Epithelial cell of esophagus (primary cell): Measurements from ENCODE around the gene TMEM145.
"Not testable (repeated sequence)": the region's sequence is repeated elsewhere in the genome, so short reads cannot be mapped to it uniquely, and the experiment has no call there.

ENCODE experiments used
- DNase-seq: peaks from one replicate; pipeline ENCODE4 v3.0.0; 2010; ENCODE audit warnings: low read depth
- H3K4me3 ChIP-seq: 2 replicates; pipeline ENCODE4 v1.5.1; 2011; ENCODE audit warnings: mild to moderate bottlenecking, low read length, control low read depth
- TF ChIP-seq, protein P1 (sequence below): IDR thresholded peaks from 2 replicates; pipeline ENCODE4 v1.5.1; 2011; ENCODE audit warnings: low read depth, mild to moderate bottlenecking, low read length, control low read depth, inconsistent platforms; ENCODE audit not compliant: insufficient read depth; ENCODE audit errors: missing control alignments

The TMEM145 gene

DNA sequence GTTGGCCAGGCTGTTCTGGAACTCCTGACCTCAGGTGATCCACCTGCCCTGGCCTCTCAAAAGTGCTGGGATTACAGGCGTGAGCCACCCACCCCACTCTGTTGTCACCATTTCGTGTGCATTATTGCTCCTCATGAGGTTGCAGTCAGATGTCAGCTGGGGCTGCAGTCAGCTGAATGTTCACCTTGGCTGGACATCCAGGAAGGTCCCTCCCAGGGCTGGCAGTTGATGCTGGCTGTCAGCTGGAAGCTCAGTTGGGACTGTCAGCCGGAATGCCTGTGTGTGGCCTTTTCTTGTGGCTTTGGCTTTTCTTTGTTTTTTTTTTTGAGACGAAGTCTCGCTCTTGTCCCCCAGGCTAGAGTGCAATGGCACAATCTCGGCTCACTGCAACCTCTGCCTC, 18.9 kb downstream of the TMEM145 start:
- H3K4me3 ChIP-seq, result no peak overlapping the region
- no peak for DNase-seq
- TF ChIP-seq, protein P1, sequence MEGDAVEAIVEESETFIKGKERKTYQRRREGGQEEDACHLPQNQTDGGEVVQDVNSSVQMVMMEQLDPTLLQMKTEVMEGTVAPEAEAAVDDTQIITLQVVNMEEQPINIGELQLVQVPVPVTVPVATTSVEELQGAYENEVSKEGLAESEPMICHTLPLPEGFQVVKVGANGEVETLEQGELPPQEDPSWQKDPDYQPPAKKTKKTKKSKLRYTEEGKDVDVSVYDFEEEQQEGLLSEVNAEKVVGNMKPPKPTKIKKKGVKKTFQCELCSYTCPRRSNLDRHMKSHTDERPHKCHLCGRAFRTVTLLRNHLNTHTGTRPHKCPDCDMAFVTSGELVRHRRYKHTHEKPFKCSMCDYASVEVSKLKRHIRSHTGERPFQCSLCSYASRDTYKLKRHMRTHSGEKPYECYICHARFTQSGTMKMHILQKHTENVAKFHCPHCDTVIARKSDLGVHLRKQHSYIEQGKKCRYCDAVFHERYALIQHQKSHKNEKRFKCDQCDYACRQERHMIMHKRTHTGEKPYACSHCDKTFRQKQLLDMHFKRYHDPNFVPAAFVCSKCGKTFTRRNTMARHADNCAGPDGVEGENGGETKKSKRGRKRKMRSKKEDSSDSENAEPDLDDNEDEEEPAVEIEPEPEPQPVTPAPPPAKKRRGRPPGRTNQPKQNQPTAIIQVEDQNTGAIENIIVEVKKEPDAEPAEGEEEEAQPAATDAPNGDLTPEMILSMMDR, result no peak

GRCh38 chr19:42333018-42333417, 19.9 kb downstream of the TMEM145 start:
- TF ChIP-seq, protein P1, result no peak
- no peak for DNase-seq
- H3K4me3 ChIP-seq, result no peak overlapping the region

GRCh38 chr19:42333975-42334696, 21.0 kb downstream of the TMEM145 start:
- TF ChIP-seq, protein P1, result no peak
- DNase-seq, result no peak
- H3K4me3 ChIP-seq, result no peak overlapping the region

- DNase-seq, result no peak
- TF ChIP-seq, protein P1, result no peak
- H3K4me3 ChIP-seq, result no peak overlapping the region
These were observed 21.7 kb downstream of the TMEM145 start for GRCh38 chr19:42334697-42335373.

DNA sequence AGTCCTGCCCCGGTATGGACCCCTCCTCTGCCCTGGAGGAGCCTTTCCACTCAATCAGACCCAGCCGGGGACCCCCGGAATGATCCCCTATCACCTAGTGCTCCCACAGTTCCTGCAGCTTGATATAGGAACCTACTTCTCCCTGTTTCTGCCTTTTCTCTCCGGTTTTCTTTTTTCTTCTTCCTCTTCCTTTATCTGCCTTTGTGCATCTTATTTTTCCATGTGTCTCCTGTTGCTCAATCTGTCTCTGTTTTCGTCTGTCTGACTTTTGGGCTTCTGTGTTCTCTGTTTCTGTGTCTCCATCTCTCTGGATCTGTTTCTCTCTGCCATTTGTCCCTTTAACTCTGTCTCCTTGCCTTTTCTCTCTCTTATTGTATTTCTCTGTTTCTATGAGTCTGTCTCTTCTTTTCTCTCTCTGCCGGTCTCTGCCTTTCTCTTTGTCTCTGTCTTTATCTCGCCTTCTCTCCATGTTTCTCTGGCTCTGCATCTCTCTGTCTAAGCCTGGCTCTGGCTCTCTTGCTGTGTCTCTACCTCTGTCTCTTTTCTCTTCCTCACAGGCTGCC, 22.3 kb downstream of the TMEM145 start:
- no peak overlapping the region for H3K4me3 ChIP-seq
- no peak for DNase-seq
- TF ChIP-seq, protein P1, result no peak

GRCh38 chr19:42335971-42336370, 22.9 kb downstream of the TMEM145 start:
- TF ChIP-seq, protein P1, result no peak
- no peak overlapping the region for H3K4me3 ChIP-seq
- DNase-seq, result no peak

DNA sequence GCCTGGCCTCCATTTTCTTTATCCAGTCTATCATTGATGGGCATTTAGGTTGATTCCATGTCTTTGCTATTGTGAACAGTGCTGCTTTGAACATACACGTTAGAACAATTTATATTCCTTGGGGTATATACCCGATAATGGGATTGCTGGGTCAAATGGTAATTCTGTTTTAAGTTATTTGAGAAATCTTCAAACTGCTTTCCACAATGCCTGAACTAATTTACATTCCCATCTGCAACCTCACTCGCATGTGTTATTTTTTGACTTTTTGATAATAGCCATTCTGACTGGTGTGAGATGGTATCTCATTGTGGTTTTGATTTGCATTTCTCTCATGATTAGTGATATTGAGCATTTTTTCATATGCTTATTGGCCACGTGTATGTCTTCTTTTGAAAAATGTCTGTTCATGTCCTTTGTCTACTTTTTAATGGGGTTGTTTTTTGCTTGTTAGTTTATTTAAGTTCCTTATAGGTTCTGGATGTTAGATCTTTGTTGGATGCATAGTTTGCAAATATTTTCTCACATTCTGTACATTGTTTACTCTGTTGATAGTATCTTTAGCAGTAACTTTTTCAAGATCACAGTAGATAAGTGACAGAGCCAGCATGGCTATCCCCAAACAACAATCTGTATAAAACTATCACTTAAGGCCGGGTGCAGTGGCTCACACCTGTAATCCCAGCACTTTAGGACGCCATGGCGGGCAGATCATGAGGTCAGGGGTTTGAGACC, 26.2 kb downstream of the TMEM145 start:
- not testable (repeated sequence) for H3K4me3 ChIP-seq, DNase-seq

DNA sequence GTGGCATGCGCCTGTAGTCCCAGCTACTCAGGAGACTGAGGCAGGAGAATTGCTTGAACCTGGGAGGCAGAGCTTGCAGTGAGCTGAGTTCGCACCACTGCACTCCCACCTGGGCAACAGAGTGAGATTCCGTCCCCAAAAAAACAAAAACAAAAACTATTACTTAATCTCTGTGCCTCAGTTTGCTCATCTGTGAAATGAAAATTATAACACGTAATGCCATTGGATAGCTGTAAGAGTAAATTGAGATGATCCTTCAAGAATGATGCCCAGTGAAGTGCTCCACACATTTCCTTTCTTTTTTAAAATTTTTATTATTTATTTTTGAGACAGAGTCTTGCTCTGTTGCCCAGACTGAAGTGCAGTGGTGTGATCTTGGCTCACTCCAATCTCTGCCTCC, 26.8 kb downstream of the TMEM145 start:
- not testable (repeated sequence) for H3K4me3 ChIP-seq, DNase-seq
